Stimulated activated memory B cell treated with anti-CD40 and anti-IgM and Interleukin-4, amounts not matched to agents 10 μg/mL and 1 μg/mL and 100 μg/mL, for 72 hours (primary cell): ENCODE measurements around the gene ADAMTS6.
A peak's percentile ranks its signal among the peaks of the same experiment; 100 is the strongest.

Source experiments
- ATAC-seq: fragments of 150-1000 bp; cut with Tn5 transposase; 2 replicates; pipeline ENCODE4 v1.10.0; 2021
- H3K27ac Mint-ChIP-seq: one replicate; pipeline ENCODE4 v1.8.0; 2022; ENCODE audit warnings: mild to moderate bottlenecking, mixed read lengths
- H3K27me3 Mint-ChIP-seq: one replicate; pipeline ENCODE4 v1.8.0; 2022; ENCODE audit warnings: mixed read lengths
- H3K36me3 Mint-ChIP-seq: one replicate; pipeline ENCODE4 v1.8.0; 2022; ENCODE audit warnings: mixed read lengths
- H3K4me1 Mint-ChIP-seq: one replicate; pipeline ENCODE4 v1.8.0; 2022; ENCODE audit warnings: mixed read lengths
- H3K4me3 Mint-ChIP-seq: one replicate; pipeline ENCODE4 v1.8.0; 2022; ENCODE audit warnings: mild to moderate bottlenecking, moderate library complexity, mixed read lengths
- H3K9me3 Mint-ChIP-seq: one replicate; pipeline ENCODE4 v1.8.0; 2022; ENCODE audit warnings: mixed read lengths

Gene ADAMTS6

DNA sequence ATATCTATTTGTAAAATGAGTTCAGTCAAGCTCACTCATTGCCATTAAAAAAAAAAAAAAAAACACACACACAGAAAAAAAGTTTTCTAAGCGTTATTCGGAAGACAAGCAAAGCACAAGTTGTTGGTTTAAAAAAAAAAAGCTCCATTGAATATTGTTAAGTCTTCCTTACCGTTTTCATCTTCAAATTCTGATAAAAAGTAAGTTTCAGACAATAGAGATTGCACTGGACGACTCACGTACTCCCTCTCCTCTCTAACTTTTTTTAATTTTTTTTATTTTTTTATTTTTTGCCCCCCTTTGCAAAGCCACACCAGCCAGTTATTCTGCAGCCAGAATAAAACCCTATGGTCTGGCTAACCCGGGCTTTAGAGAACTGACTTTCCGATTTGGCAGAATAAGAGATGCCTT is 544 bp downstream of the ADAMTS6 start:
- no peaks in the 10 kb centered on the region for H3K36me3 Mint-ChIP-seq
- peak; percentile 53 for ATAC-seq
- no peak overlapping the region for H3K27ac Mint-ChIP-seq

DNA sequence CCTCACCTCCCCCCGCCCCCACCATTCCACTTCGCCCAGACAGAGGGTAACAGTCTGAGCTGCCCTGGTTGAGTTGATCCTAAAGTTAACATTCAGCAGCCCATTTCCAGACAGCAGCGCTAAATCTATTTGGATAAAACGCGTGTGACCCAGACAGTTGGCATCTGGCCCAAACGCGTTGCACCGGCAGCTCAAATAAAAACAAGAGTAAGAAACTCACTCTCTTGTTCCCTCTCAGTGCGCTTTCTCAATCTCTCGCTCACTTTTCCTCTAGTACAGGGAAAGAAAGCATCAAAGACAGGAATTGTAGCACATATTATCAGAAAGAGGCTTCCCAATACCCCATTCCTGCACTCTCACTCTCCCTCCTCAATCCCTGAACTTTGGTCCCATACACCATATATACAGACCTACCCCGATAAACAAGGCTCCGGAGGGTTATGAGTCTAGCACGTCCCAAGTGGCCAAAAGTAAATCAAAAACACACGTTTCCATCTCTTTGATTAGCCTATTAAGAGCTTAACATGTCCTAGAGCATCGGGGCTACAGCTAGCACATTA is 1.3 kb downstream of the ADAMTS6 start:
- Mint-ChIP-seq H3K27me3 (no peaks in the 10 kb centered on the region), H3K9me3 (no peaks in the 10 kb centered on the region), H3K4me3 (no peak overlapping the region), H3K4me1 (peaks cover 18% of the 10 kb centered on the region), H3K27ac (no peak overlapping the region), H3K36me3 (no peaks in the 10 kb centered on the region)
- ATAC-seq, result peak; percentile 50

More for the DNA sequence above, 544 bp downstream of the ADAMTS6 start:
- Mint-ChIP-seq H3K27me3 (no peaks in the 10 kb centered on the region), H3K4me3 (no peak overlapping the region), H3K4me1 (peaks cover 13% of the 10 kb centered on the region), H3K9me3 (no peaks in the 10 kb centered on the region)

DNA sequence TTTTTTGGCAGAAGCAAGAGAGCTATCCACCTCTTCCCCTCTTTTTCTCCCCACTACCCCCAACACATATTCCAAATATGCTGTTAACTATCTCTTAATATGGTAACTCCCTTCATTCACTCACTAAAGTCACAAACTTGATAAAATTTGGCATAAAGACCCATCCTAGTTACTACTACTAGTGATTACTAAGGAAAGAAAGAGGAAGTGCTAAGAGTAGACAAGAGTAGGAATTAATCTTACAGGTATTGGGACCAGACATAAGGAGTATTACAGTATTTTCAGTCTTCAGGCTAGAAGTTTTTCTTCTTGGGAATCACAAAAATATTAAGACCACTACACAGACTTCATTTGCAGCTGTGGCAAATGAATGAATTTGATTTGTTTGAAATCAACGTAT is 2.2 kb downstream of the ADAMTS6 start:
- no peaks in the 10 kb centered on the region for H3K36me3 Mint-ChIP-seq
- ATAC-seq, result no peak

DNA sequence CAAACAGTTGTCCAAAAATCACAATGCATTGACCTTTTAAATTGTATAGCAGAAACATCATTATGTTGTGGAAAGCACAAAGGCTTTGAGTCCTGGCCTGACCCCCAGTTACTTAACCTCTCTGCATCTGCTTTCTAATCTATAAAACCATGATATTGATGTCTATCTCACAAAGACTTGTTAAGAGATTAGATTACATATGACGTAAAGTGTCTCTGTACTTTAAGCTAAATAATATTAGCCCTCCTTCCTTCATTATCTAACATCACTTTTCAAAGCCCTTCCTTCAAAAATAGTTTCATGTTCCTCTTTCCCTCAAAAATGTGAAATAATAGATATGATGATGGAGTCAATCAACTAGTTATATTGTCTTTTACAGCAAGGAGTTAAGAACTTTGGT is 3.4 kb downstream of the ADAMTS6 start:
- Mint-ChIP-seq H3K27me3 (no peaks in the 10 kb centered on the region), H3K4me1 (peaks cover 15% of the 10 kb centered on the region), H3K27ac (no peak overlapping the region), H3K36me3 (no peaks in the 10 kb centered on the region), H3K4me3 (no peak overlapping the region), H3K9me3 (no peaks in the 10 kb centered on the region)
- ATAC-seq, result no peak

More for the DNA sequence above, 2.2 kb downstream of the ADAMTS6 start:
- H3K27ac Mint-ChIP-seq, result no peak overlapping the region
- H3K27me3 Mint-ChIP-seq, result no peaks in the 10 kb centered on the region
- H3K4me3 Mint-ChIP-seq, result no peak overlapping the region
- H3K4me1 Mint-ChIP-seq, result peaks cover 18% of the 10 kb centered on the region
- H3K9me3 Mint-ChIP-seq, result no peaks in the 10 kb centered on the region

DNA sequence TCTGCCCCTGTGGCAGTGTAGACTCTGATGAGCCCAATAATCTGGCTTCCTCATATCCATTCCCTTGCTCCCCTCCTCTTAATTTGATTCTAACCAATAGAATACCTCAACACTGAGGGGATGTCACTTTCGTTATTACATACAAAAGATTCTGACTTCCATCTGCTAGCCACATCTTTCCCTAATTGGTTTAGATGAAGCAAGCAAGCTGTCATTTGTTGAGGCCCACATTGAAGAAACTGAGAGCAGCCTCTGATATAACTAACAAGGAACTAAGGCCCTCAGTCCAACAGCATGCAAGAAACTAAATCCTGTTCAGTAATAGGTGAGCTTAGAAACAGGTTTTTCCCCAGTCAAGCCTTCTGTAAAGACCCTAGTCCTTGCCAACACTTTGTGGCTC is 5.8 kb downstream of the ADAMTS6 start:
- Mint-ChIP-seq H3K9me3 (no peaks in the 10 kb centered on the region), H3K4me3 (no peak overlapping the region), H3K27me3 (no peaks in the 10 kb centered on the region), H3K36me3 (no peaks in the 10 kb centered on the region), H3K4me1 (peaks cover 5% of the 10 kb centered on the region), H3K27ac (peak overlapping the region; percentile 27)
- ATAC-seq, result no peak

DNA sequence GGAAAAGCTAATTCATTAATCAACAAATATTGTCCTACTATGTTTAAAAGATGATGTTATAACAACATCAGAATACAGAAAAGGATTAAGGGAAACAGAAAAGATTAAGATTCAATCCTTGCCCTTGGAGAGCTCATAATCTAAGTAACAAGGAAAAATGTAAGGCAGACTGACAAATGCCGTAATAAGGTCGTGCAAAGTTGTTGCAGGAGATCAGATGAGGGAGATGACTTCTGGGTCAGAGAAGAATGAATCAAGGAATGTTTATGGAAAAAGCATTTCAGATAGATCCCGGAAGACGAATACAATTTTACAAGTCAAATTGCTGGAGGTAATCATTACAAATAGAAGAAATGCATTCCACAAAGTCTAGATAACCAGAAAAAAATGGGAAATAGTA is 6.4 kb downstream of the ADAMTS6 start:
- no peaks in the 10 kb centered on the region for H3K9me3 Mint-ChIP-seq
- H3K4me3 Mint-ChIP-seq, result no peak overlapping the region
- H3K27me3 Mint-ChIP-seq, result no peaks in the 10 kb centered on the region
- H3K27ac Mint-ChIP-seq, result peak overlapping the region; percentile 27
- H3K4me1 Mint-ChIP-seq, result peaks cover 5% of the 10 kb centered on the region
- no peaks in the 10 kb centered on the region for H3K36me3 Mint-ChIP-seq
- ATAC-seq, result no peak

DNA sequence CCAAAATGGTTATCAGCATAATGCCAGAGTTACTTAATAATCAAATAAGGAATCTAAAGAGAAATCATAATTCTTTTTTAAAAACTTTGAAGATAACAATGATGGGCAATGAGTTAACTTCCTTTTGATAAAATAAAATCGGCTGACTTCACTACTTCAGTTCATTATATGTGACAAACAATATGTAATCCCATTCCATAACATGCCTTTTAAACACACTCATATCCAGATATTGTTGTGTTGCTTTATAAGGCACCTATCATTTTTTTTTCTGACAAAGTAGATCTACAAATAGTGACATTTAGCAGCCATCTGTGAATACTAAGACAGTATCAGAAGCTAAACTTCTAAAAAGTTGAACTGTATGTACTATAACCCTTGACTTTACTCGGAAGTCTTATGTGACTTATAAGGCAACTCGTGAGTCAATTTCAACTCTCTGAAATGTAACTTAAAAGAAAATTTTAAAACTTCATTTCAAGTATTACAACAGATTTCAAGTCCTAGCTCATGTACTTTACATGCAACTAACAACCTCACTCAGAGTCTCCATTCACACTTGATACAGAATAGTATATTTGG is 7.5 kb downstream of the ADAMTS6 start:
- no peak for ATAC-seq
- no peak overlapping the region for H3K27ac Mint-ChIP-seq
- peaks cover 5% of the 10 kb centered on the region for H3K4me1 Mint-ChIP-seq
- no peak overlapping the region for H3K4me3 Mint-ChIP-seq
- H3K36me3 Mint-ChIP-seq, result no peaks in the 10 kb centered on the region
- no peaks in the 10 kb centered on the region for H3K9me3 Mint-ChIP-seq
- no peaks in the 10 kb centered on the region for H3K27me3 Mint-ChIP-seq

DNA sequence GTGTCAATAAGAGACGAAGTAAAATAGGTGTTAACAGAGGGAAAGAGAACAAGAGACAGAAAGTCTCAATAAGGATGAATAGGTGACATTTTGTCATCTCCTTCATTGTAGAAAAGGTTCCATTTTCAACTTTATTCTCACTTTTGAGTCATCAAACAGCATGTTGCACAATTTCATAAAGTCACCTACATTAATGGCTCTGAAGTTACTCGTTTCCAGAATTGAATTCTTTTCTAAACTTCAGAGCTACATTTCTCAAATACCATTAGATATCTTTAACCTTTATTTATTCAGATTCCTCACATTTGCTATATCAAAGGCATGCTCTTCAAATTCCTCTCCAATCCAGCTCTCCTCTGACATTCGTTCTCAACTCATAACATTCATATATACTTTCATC is 13.1 kb downstream of the ADAMTS6 start:
- ATAC-seq, result no peak
- H3K9me3 Mint-ChIP-seq, result no peaks in the 10 kb centered on the region
- no peaks in the 10 kb centered on the region for H3K4me1 Mint-ChIP-seq
- no peaks in the 10 kb centered on the region for H3K27me3 Mint-ChIP-seq
- no peak overlapping the region for H3K4me3 Mint-ChIP-seq
- H3K27ac Mint-ChIP-seq, result no peak overlapping the region
- no peaks in the 10 kb centered on the region for H3K36me3 Mint-ChIP-seq

DNA sequence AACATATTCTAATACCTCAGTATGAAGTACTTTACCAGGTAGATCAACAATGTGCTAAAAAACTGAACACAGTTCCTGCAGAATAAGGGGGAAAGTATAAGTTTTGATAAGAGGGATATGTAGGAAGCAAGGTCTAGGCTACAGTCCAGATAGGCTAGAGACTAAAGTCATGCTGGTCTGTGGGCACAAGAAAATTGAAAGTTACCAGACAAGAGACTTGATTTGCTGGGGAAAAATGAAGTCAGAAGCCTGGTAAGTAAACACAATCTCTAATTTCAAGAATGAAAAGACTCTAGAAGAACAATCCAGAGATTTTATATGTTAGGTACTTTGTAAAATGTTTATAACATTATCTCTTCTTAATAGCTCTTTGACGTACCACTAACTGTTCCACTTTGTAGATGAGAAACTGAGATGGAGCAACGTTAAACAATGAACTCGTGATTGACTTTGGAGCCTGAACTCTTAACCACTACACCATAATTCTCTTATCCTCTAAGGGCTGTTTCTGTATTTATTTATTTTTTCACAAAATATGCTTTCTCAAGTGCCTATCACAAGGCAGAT is 19.5 kb downstream of the ADAMTS6 start:
- H3K27me3 Mint-ChIP-seq, result no peaks in the 10 kb centered on the region
- no peak overlapping the region for H3K27ac Mint-ChIP-seq
- no peaks in the 10 kb centered on the region for H3K4me1 Mint-ChIP-seq
- H3K4me3 Mint-ChIP-seq, result no peak overlapping the region
- no peak for ATAC-seq
- H3K36me3 Mint-ChIP-seq, result peaks cover 15% of the 10 kb centered on the region
- no peaks in the 10 kb centered on the region for H3K9me3 Mint-ChIP-seq

DNA sequence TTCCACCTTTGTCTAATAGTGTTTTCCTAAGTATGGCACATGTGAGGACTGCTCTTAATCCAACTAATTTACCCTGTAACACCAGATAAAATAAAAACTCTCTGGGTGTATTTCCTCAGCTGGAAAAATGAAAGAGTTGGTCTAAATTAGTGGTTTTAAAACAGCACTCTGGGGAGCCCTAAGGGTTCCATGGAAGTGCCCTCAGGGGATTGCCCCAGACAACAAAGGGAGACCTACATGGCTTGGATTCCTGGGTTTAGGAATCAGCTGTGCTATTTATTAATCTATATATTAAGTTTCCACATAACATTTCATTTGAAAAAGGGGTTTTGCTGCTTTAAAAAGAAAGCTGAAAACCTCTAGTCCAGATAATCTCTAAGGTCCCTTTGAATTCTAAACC is 20.2 kb downstream of the ADAMTS6 start:
- H3K36me3 Mint-ChIP-seq, result peaks cover 15% of the 10 kb centered on the region
- no peaks in the 10 kb centered on the region for H3K27me3 Mint-ChIP-seq
- no peak for ATAC-seq

DNA sequence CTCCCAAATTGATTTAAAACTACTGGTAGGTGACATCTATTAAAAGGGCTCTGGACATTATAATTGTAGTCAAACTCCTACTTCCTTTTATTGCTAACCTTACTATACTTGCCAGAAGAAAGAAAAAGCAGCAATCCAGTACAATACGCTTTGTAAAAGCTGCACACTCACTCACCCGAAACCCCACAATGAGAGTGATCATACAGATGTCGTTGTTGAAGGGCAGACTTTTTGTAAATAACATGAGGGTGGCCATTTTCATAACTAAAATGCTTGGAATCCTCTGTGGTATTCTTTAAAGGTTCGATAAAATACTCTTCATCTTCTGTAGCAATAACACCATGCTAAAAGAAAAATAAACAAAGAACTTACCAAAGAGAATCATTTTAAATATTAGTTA is 21.7 kb downstream of the ADAMTS6 start:
- H3K27me3 Mint-ChIP-seq, result no peaks in the 10 kb centered on the region
- H3K9me3 Mint-ChIP-seq, result no peaks in the 10 kb centered on the region
- no peaks in the 10 kb centered on the region for H3K4me1 Mint-ChIP-seq
- no peak overlapping the region for H3K4me3 Mint-ChIP-seq
- no peak for ATAC-seq
- H3K27ac Mint-ChIP-seq, result no peak overlapping the region
- H3K36me3 Mint-ChIP-seq, result peaks cover 15% of the 10 kb centered on the region

More for the DNA sequence above, 20.2 kb downstream of the ADAMTS6 start:
- Mint-ChIP-seq H3K27ac (no peak overlapping the region), H3K4me3 (no peak overlapping the region), H3K4me1 (no peaks in the 10 kb centered on the region), H3K9me3 (no peaks in the 10 kb centered on the region)

DNA sequence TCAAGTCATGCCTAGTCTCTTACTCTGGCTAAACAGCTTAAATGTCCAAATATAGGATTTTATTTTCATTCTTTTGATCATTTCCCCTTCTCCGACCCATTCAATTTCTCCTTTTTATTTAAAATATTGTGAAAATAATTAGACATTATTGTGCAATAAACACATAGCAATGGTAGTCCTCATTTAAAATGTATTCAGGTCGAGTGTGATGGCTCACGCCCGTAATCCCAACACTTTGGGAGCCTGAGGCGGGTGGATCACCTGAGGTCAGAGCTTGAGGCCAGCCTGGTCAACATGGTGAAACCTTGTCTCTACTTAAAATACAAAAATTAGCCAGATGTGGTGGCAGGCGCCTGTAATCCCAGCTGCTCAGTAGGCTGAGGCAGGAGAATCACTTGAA is 26.7 kb downstream of the ADAMTS6 start:
- no peaks in the 10 kb centered on the region for H3K4me1 Mint-ChIP-seq
- no peak overlapping the region for H3K27ac Mint-ChIP-seq
- no peaks in the 10 kb centered on the region for H3K27me3 Mint-ChIP-seq
- H3K4me3 Mint-ChIP-seq, result no peak overlapping the region
- no peaks in the 10 kb centered on the region for H3K9me3 Mint-ChIP-seq
- no peak for ATAC-seq
- H3K36me3 Mint-ChIP-seq, result peaks cover 26% of the 10 kb centered on the region

DNA sequence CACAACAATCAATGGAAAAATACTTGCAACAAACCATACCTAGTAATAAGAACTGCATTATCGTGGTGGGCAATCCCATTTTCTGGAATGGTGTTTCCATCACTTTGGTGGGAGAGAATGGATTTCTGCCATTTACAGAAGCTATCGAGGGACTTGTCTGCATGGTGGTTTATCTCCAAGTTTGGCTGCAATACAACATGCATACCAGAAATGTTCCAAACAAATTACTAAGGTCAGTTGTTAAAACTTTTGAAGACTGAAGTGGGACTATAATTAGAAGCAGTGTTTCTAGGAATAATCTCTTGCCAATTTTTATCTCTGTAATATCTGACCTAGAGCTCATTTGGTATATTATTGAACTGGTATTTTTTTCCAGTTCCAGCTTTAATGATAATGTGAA is 30.3 kb downstream of the ADAMTS6 start:
- H3K9me3 Mint-ChIP-seq, result no peaks in the 10 kb centered on the region
- no peaks in the 10 kb centered on the region for H3K4me1 Mint-ChIP-seq
- H3K27me3 Mint-ChIP-seq, result no peaks in the 10 kb centered on the region
- H3K4me3 Mint-ChIP-seq, result no peak overlapping the region
- no peak for ATAC-seq
- peaks cover 11% of the 10 kb centered on the region for H3K36me3 Mint-ChIP-seq
- H3K27ac Mint-ChIP-seq, result no peak overlapping the region

DNA sequence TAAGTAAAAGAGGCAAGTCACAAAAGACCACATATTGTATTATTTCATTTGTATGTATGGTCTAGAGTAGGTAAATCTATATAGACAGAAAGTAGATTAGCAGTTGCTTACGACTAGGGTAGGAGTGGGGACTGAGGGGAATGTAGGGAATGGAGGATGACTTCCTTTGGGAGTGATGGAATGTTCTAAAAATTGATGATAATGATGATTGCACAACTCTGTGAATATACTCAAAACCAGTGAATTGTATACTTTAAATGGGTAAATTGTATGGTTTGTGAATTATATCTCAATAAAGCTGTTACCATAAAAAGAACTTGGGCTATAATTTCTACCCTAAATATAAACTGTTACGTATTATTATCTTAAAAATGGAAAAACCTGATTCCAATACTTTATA is 35.0 kb downstream of the ADAMTS6 start:
- no peaks in the 10 kb centered on the region for H3K27me3 Mint-ChIP-seq
- H3K4me1 Mint-ChIP-seq, result peaks cover 6% of the 10 kb centered on the region
- ATAC-seq, result no peak
- H3K36me3 Mint-ChIP-seq, result no peaks in the 10 kb centered on the region
- no peak overlapping the region for H3K27ac Mint-ChIP-seq
- no peak overlapping the region for H3K4me3 Mint-ChIP-seq
- H3K9me3 Mint-ChIP-seq, result peaks cover 2% of the 10 kb centered on the region

DNA sequence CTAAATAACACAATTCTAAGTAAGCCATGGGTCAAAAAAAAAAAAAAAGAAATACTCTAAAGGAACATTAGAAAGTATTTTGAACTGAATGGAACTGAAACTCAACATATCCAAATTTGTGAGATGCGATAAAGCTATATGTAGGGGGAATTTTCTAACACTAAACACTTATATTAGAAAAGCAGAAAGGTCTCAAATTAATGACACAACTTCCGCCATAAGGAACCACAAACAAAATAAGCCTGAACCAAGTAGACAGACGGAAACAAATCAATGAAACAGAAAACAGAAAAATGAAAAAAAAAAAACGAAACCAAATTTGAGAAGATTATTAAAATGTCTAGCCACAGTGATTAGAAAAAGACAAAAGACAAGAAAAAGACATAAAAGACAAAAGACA is 39.9 kb downstream of the ADAMTS6 start:
- Mint-ChIP-seq H3K4me1 (peaks cover 8% of the 10 kb centered on the region), H3K27me3 (no peaks in the 10 kb centered on the region), H3K27ac (peak overlapping the region; percentile 7), H3K4me3 (no peak overlapping the region), H3K9me3 (peaks cover 2% of the 10 kb centered on the region), H3K36me3 (peaks cover 6% of the 10 kb centered on the region)
- ATAC-seq, result no peak

DNA sequence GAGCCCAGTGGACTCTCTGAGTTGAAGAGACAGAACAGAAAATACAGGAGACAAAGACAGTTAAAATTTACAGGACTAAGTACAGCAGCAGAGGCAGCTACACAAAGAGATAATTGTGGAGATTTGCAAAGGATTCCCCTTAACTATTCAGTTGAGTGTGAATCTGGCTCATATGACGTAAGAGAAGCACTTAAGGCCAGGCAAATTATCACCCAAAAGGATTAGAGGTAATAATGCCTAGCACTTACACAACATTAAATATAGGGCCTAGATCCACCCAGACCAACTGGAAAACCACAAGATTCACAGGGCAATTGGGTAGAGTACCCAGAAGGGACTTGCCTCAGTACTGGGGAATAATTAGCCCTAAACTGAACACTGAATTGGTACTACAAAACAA is 41.3 kb downstream of the ADAMTS6 start:
- Mint-ChIP-seq H3K36me3 (peaks cover 9% of the 10 kb centered on the region), H3K4me1 (peaks cover 8% of the 10 kb centered on the region), H3K27ac (no peak overlapping the region), H3K27me3 (no peaks in the 10 kb centered on the region), H3K9me3 (peaks cover 2% of the 10 kb centered on the region), H3K4me3 (no peak overlapping the region)
- ATAC-seq, result no peak
